Natural killer cell (primary cell): ENCODE results near the gene KCNJ6. TPM values are rescaled to one million over a fixed set of nuclear protein-coding genes. Genes with fewer than 3 reads are reported as not detected.

Experiments used
- ATAC-seq, 3 donors: fragments of 150-1000 bp in 2 of 3; fragments of 200-7000 bp in 1 of 3; cut with Tn5 transposase; 1 replicate in 1 of 3; 2 replicates in 2 of 3; pipeline ENCODE4 v1.10.0; 2021; ENCODE audit warnings: mild to moderate bottlenecking in 2 of 3, moderate library complexity in 2 of 3
- DNase-seq, 2 donors: peaks; one replicate each; pipeline versions ENCODE4 v3.0.0 to v3.0.0-alpha.2; 2013 to 2021; ENCODE audit warnings: mixed read lengths in 1 of 2
- H3K27ac ChIP-seq: one replicate; pipeline ENCODE4 v1.5.1; 2013; ENCODE audit warnings: mild to moderate bottlenecking, low read length
- H3K27me3 ChIP-seq: one replicate; pipeline ENCODE4 v1.6.1; 2013; ENCODE audit warnings: low read length; ENCODE audit not compliant: control insufficient read depth, insufficient read depth
- H3K36me3 ChIP-seq: one replicate; pipeline ENCODE4 v1.6.1; 2013; ENCODE audit warnings: low read length; ENCODE audit not compliant: control insufficient read depth, insufficient read depth
- H3K4me1 ChIP-seq: one replicate; pipeline ENCODE4 v1.6.1; 2013; ENCODE audit warnings: low read length; ENCODE audit not compliant: control insufficient read depth, insufficient read depth
- H3K4me3 ChIP-seq: one replicate; pipeline ENCODE4 v1.5.1; 2013; ENCODE audit warnings: low read length
- H3K9me3 ChIP-seq: one replicate; pipeline ENCODE4 v1.6.1; 2013; ENCODE audit warnings: low read length; ENCODE audit not compliant: control insufficient read depth, insufficient read depth
- H3K27ac Mint-ChIP-seq, 2 donors: one replicate each; pipeline ENCODE4 v1.8.0; 2022; ENCODE audit warnings: mild to moderate bottlenecking in 2 of 2, mixed read lengths in 2 of 2, moderate library complexity in 1 of 2
- H3K27me3 Mint-ChIP-seq, 2 donors: one replicate each; pipeline ENCODE4 v1.8.0; 2022; ENCODE audit warnings: low read depth in 2 of 2, mixed read lengths in 2 of 2
- H3K36me3 Mint-ChIP-seq: one replicate; pipeline ENCODE4 v1.8.0; 2022; ENCODE audit warnings: mixed read lengths
- H3K4me1 Mint-ChIP-seq, 2 donors: one replicate each; pipeline ENCODE4 v1.8.0; 2022; ENCODE audit warnings: mixed read lengths in 2 of 2
- H3K4me3 Mint-ChIP-seq: one replicate; pipeline ENCODE4 v1.8.0; 2022; ENCODE audit warnings: mild to moderate bottlenecking, moderate library complexity, mixed read lengths
- H3K9me3 Mint-ChIP-seq, 2 donors: one replicate each; pipeline ENCODE4 v1.8.0; 2022; ENCODE audit warnings: mixed read lengths in 2 of 2
- WGBS: methylation state at CpG from one replicate; pipeline ENCODE4 v1.1.7; 2013; ENCODE audit warnings: missing lambda C conversion rate; ENCODE audit not compliant: insufficient coverage; 5-methylcytosine and 5-hydroxymethylcytosine counted together
- intact Hi-C: fragments of 100-400 bp; cut with micrococcal nuclease; formaldehyde crosslinking; loops from one replicate; pipeline ENCODE4 v1.14.2; 2022
- total RNA-seq, 4 donors: library from RNA; stranded (reverse); fragments of 120-200 nt in 1 of 4; gene quantifications; one replicate each; pipeline versions ENCODE4 v1.2.3 to v1.2.4, GENCODE V29; 2013 to 2022
- TF ChIP-seq, protein P1 (sequence below): fragments of 200-600 bp; IDR thresholded peaks from one replicate; pipeline ENCODE4 v1.8.0; 2022; ENCODE audit warnings: antibody characterized with exemption

KCNJ6 gene
- total RNA-seq, 3 donors from 2014 or later (not counting 1 experiment from before 2014, with no cell fraction given) = not detected

DNA sequence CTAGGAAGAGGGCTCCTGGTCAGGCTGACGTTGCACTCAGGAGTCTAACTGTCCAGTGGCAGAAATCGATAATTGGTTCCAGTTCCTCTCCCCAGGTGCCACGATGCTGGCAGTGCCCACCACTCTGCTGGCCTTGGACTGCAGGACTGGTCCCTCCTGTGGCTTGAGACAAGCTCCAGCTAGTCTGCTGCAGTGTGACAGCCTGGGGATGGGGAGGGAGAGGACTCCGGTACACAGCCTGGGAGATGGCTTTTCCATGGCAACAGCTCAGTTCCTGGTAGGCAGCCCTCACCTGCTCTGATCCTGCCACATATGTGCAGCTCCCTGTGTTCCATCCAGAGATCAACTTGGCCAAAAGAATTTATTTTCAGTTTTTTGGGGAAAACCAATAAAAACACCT, 239.3 kb downstream of the KCNJ6 start:
- Mint-ChIP-seq H3K36me3 (no peaks in the 10 kb centered on the region), H3K27me3 (peaks cover 21 to 25% of the 10 kb centered on the region in 2 donors), H3K4me3 (no peak overlapping the region), H3K9me3 (no peaks in the 10 kb centered on the region), H3K4me1 (no peaks in the 10 kb centered on the region), H3K27ac (no peak overlapping the region)
- no peak for ATAC-seq
- TF ChIP-seq, protein P1, sequence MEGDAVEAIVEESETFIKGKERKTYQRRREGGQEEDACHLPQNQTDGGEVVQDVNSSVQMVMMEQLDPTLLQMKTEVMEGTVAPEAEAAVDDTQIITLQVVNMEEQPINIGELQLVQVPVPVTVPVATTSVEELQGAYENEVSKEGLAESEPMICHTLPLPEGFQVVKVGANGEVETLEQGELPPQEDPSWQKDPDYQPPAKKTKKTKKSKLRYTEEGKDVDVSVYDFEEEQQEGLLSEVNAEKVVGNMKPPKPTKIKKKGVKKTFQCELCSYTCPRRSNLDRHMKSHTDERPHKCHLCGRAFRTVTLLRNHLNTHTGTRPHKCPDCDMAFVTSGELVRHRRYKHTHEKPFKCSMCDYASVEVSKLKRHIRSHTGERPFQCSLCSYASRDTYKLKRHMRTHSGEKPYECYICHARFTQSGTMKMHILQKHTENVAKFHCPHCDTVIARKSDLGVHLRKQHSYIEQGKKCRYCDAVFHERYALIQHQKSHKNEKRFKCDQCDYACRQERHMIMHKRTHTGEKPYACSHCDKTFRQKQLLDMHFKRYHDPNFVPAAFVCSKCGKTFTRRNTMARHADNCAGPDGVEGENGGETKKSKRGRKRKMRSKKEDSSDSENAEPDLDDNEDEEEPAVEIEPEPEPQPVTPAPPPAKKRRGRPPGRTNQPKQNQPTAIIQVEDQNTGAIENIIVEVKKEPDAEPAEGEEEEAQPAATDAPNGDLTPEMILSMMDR = no peak
- Histone ChIP-seq H3K4me1 (peaks cover 5% of the 10 kb centered on the region), H3K9me3 (no peaks in the 10 kb centered on the region), H3K27me3 (no peaks in the 10 kb centered on the region), H3K4me3 (no peak overlapping the region), H3K36me3 (no peaks in the 10 kb centered on the region), H3K27ac (no peak overlapping the region)
- WGBS = 89% methylated on average over 4 of the region's 4 CpGs
- intact Hi-C loops = loop anchor here (10.0 kb wide), 1 partner anchor 678 kb away; no protein-coding TSS in a partner anchor
- DNase-seq = no peak

DNA sequence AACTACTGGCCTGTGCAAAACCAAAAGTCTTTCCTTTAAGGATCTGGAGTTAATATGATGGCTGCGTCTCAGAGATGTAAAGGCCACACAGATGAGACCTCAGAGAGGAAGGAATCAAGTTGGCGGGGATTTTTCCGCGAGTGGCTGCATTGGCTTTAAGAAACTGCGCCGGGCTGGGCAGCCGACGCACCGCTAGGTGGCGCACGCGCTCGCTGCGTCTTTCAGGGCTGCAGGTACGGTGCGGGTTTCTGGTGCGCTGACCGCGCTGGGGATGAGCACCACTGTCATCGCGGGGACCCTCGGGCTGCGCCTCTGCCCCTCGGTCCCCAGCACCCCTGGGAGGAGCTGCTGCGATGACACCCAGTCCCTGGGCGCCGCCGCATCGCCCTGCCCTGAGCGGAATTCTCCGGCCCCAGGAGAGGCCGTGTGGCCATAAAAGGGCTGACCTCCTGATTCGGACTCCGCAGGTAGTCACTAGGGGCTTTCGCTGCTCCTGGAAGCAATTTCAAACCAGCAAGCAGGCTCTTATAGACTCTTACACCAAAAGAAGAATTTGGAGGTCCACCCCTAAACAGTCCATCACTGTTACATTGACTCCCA, 241.0 kb downstream of the KCNJ6 start:
- Histone ChIP-seq H3K36me3 (no peaks in the 10 kb centered on the region), H3K27me3 (no peaks in the 10 kb centered on the region), H3K9me3 (no peaks in the 10 kb centered on the region), H3K4me1 (peaks cover 5% of the 10 kb centered on the region), H3K27ac (no peak overlapping the region), H3K4me3 (no peak overlapping the region)
- 20% methylated on average over 35 of the region's 35 CpGs for WGBS
- Mint-ChIP-seq H3K27ac (no peak overlapping the region), H3K27me3 (peaks cover 19 to 24% of the 10 kb centered on the region in 2 donors), H3K4me1 (no peaks in the 10 kb centered on the region), H3K36me3 (no peaks in the 10 kb centered on the region), H3K4me3 (no peak overlapping the region), H3K9me3 (no peaks in the 10 kb centered on the region)
- intact Hi-C loops = loop anchor here (10.0 kb wide), 1 partner anchor 679 kb away; no protein-coding TSS in a partner anchor
- ATAC-seq (peak in 2 of 3 donors; percentile 52 to 71), DNase-seq (peak; percentile 37 to 72)
- TF ChIP-seq, protein P1 = peak; percentile 90

DNA sequence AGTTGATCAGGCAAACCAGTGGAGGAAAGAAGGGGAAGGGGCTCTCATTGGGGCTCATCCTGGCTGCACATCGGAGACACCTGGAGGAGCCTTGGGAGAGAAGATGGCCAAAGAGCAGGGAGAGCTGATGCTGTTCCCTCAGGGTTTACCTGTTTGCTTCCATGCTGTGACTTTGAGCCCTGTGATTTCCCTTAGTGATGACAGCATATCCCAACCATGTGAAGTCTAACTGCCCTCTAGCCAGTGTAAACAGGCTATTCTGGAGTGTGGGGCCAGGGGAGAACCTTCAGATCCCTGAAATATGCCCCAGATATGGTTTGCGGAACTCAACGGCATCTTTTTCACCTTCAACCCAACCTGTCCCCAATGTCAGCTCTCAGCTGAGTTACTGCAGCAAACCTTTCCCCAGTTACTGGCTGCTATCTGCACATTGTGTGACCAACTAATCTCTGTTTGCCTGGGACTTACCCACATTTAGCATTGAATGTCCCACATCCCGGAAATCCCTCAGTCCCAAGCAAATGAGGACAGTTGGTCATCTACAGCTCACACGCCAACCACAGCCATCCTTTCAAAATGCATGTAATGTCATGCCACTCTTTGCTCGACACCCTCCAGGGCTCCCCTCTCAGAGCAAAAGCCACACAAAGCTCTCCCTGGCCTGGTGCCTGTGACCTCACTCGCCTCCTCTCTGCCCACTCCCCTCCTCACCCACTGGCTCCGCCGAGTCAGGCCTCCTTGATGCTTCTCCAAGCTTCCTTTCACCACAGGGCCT, 242.3 kb downstream of the KCNJ6 start:
- H3K36me3 Mint-ChIP-seq = no peaks in the 10 kb centered on the region
- no peaks in the 10 kb centered on the region for H3K4me1 Mint-ChIP-seq
- H3K27me3 ChIP-seq = no peaks in the 10 kb centered on the region
- no peaks in the 10 kb centered on the region for H3K36me3 ChIP-seq
- no peak overlapping the region for H3K27ac ChIP-seq
- DNase-seq (no peak), ATAC-seq (no peak)
- H3K27ac Mint-ChIP-seq = no peak overlapping the region
- no peak overlapping the region for H3K4me3 ChIP-seq
- 88% methylated on average over 9 of the region's 9 CpGs for WGBS
- peaks cover 5% of the 10 kb centered on the region for H3K4me1 ChIP-seq
- peaks cover 19 to 24% of the 10 kb centered on the region in 2 donors for H3K27me3 Mint-ChIP-seq
- TF ChIP-seq, protein P1 = no peak
- intact Hi-C loops = loop anchor here (10.0 kb wide), 1 partner anchor 681 kb away; no protein-coding TSS in a partner anchor
- H3K4me3 Mint-ChIP-seq = no peak overlapping the region
- H3K9me3 Mint-ChIP-seq = no peaks in the 10 kb centered on the region
- no peaks in the 10 kb centered on the region for H3K9me3 ChIP-seq
